ENCODE data around the gene KIF26A.

GRCh38 chr14:104152686-104153393 is 14.5 kb downstream of the KIF26A start:
- TF ChIP-seq POLR2AphosphoS5 (IDR thresholded peaks at IDR 0.05) (no peak), POLR2A (IDR thresholded peaks at IDR 0.05) (no peak)
